Retina (tissue), 1 donor: ENCODE results near the gene VDAC1.
"Not testable (repeated sequence)": the region's sequence is repeated elsewhere in the genome, so short reads cannot be mapped to it uniquely, and the experiment has no call there.

Experiments
- DNase-seq: peaks from one replicate; pipeline ENCODE4 v3.0.0-alpha.2; 2016

VDAC1 gene

DNA sequence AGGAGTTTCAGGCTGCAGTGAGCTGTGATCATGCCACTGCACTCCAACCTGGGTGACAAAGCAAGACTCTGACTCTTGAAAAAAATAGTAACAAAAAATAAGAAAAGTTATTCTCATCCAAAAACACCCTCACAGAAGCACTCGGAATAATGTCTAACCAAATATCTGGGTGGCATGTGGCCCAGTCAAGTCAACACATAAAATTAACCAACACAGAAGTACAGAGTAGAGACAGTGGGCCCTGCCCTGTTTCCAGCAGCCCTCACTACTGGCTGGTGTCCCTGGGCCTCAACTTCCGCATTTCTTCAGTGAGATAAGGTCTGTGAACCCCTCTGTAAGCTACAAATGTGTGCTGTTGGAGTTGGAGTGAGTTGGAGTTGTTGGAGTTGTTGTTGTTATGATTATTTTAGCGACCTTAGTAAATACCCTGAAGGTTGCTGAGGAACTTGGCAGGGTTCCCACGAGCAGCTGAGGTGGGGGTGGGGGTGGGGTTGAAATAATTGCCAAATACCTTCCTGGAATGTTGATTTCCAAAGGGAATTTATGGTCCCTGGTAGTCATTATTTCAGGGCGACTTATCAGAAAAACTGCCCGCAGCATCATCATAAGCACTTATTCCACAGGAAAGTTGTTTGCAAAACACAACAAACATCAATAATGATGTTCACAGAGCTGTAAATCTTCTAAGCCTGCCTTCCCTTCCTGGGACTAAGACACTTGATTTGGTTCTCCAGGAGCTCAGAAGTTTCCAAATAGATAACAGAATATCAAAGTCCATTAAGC, 66.5 kb downstream of the VDAC1 start:
- DNase-seq, result no peak

DNA sequence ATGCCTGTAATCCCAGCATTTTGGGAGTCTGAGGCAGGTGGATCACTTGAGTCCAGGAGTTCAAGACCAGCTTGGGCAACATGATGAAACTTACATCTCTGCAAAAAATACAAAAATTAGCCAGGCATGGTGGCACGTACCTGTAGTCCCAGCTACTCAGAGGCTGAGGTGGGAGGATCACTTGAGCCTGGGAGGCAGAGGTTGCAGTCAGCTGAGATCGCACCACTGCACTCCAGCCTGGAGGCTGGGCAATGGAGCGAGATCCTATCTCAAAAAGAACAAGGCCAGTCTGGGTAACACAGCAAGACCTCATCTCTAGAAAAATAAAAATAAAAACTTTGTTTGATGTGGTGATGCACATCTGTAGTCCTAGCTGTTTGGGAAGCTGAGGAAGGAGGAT, 67.1 kb downstream of the VDAC1 start:
- DNase-seq, result not testable (repeated sequence)

GRCh38 chr5:133936651-133937015, 68.1 kb downstream of the VDAC1 start:
- DNase-seq, result no peak

GRCh38 chr5:133935991-133936650, 68.7 kb downstream of the VDAC1 start:
- DNase-seq, result not testable (repeated sequence)

GRCh38 chr5:133935667-133935940, 69.2 kb downstream of the VDAC1 start:
- no peak for DNase-seq

- no peak for DNase-seq
Observed at GRCh38 chr5:133934822-133935666, 69.7 kb downstream of the VDAC1 start.

GRCh38 chr5:133934311-133934710, 70.5 kb downstream of the VDAC1 start:
- DNase-seq, result no peak

- no peak for DNase-seq
Observed at GRCh38 chr5:133933670-133934295, 71.0 kb downstream of the VDAC1 start.

DNA sequence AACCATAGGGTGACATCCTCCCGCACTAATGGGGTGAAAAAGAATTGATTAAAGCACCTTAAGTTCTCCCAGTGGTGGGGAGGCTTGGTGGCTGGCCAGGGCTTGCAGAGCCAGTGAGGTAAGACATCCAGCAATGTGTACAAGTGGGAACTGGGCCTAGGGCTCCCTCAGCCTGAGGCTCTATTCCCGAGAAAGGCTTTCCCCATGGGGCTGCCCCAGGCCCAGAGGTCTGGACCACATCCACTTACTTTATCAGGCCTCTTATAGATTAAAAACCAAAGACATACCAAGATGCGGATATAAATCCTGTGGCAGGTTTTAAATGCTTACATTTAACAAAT, 71.6 kb downstream of the VDAC1 start:
- DNase-seq, result no peak

GRCh38 chr5:133932441-133933168, 72.2 kb downstream of the VDAC1 start:
- DNase-seq, result no peak

GRCh38 chr5:133931546-133931945, 73.2 kb downstream of the VDAC1 start:
- no peak for DNase-seq

DNA sequence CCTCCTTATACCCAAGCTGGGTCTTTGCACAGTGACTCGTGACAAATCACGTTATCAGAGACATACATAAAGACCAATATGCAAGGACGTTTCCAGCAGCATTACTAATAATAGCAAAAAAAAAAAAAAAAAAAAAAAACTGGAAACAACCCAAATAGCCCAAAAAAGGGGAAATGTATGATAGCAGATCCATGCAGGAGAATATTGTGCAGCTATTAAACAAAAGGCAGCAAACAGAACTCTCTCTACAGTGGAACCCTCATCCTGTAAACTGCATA, 74.0 kb downstream of the VDAC1 start:
- DNase-seq, result no peak

DNA sequence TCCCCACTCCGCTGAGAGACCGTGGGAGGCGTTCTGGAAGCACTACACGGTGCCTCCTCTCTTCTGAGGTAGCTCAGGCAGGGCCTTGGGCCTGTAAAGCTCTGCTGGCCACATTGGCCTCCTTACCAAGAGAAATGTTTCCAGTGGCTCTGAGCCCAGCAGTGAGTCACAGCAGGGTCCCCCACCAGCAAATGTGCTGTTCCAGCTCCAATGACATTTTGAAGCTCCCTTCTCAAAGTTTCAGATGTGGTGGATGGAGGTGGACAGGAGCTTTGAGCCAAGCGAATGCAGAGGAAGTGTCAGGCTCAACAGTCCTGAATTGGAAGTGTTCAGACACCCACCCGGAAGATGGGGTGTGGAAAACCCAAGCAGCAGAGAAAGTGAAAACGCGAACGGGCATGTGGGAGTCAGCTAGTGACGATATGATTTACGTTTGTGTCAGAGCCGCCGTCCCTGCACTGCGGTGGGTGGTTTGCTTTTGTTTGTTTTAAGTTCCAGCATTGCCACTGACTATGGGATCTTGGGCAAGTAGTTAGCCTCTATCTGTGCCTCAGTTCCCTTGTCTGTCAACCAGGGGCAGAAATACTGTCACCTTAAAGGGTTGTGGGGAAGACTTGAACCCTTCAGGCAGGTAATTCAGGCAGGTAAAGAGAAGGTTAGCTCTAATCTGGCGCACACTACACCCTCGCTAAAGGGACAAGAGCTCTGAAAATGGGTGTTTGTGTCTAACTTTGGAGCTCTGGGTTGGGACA, 74.5 kb downstream of the VDAC1 start:
- no peak for DNase-seq

GRCh38 chr5:133928587-133929393, 76.0 kb downstream of the VDAC1 start:
- DNase-seq, result no peak

GRCh38 chr5:133927300-133928180, 77.2 kb downstream of the VDAC1 start:
- DNase-seq, result no peak

DNA sequence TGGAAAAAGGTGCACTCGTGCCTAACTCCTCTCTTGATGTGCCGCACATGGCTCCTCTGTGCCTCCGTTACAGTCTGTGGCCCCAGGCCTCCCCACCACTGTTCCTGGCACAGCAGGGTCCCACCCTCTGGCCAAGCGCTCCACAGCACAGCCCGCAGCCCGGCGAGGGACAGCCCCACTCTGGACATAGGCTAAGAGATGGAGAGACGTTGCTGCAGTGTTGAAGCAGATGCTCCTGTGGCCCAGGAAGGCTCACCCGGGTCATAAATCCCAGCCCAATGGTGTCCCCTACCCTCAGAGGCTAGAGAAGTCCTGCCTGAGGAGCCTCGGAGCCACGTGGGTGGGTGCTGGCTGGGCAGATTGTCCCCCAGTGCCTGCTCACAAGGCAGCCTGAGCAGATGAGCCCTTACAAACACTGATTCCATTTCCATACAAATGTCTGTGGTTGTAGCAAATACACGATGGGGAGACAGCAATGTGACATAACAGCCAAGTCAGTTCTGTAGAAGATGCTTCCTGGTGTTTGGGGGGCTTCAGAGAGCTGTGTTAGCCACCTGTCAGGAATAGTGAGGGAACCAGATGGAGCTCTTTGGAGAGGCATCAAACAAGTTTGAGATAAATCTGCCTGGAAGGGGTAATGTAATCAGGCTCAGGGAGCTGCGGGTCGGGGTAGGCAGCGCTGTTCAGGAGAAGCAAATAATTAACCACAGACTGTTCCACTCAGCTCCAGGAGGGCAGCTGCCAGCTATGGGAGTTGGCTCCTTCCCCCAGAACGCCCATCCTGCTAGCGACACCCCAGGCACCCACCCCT, 78.1 kb downstream of the VDAC1 start:
- DNase-seq, result no peak

DNA sequence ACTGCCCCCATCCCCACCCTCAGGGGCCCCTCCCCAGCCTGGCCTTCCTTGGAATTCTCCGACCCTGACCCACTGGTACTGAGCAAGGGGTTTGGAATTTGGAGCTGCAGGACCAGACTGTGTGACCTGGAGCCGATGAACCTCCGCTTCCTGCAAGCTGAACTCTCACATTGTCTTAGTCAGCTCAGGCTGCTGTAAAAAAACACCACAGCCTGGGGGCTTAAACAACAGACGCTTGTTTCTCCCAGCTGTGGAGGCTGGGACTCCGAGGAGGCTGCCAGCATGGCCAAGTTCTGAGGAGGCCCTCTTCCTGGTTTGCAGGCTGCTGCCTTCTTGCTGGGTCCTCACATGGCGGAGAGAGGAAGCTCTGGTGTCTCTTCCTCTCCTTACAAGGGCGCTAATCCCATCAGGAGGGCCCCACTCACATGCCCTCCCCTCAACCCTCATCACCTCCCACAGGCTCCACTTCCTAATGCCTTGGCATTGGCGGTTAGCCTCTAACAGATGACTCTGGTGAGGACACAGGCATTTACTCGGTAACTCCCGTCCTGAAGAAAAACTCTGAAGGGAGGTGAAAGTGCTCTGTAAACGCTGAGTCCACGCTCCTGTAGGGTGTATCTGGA, 78.8 kb downstream of the VDAC1 start:
- no peak for DNase-seq

DNA sequence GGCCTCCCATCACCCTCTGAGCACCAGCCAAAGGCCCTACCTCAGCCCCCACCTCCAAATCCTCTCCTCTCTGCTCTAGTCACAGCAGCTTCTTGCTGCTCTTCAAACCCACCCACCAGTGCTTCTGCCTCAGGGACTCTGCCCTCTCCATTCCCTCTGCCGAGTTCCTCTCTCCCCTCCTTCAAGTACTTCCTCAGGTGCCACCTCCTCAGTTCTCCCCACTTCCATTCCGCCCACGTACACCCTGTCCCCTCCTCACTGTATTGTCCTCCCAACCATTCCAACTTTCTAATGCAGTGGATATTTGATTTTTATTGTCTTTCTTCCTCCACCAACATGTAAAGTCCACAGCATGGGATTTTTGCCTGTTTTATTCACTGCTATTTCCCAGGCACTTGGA, 79.5 kb downstream of the VDAC1 start:
- no peak for DNase-seq
